K562 (cell line): ENCODE measurements around the gene LRRC61. TPM values are rescaled to one million over a fixed set of nuclear protein-coding genes. Genes with fewer than 3 reads are reported as not detected.
A peak's percentile ranks its signal among the peaks of the same experiment; 100 is the strongest.

Source experiments
- CEBPG ChIP-seq, 3 experiments: fragments of 200-800 bp in 1 of 3; sonication (Bioruptor generic) in 1 of 3; sonication (generic) in 1 of 3; formaldehyde crosslinking in 1 of 3; IDR thresholded peaks in 2 of 3; conservative IDR thresholded peaks in 1 of 3; 2 replicates each; pipeline versions ENCODE4 v1.6.1 to v1.8.0; 2016 to 2022; ENCODE audit warnings: missing compliant biosample characterization in 2 of 3, missing genetic modification characterization in 2 of 3, mild to moderate bottlenecking in 1 of 3, missing genetic modification reagents in 1 of 3
- DNMT1 ChIP-seq: fragments of 450-650 bp; IDR thresholded peaks from 2 replicates; pipeline ENCODE4 v1.6.1; 2016; ENCODE audit warnings: antibody characterized with exemption, mild to moderate bottlenecking
- JUNB ChIP-seq: fragments of 450-650 bp; formaldehyde crosslinking; conservative IDR thresholded peaks from 2 replicates; pipeline ENCODE4 v1.4.0; 2020; ENCODE audit warnings: mild to moderate bottlenecking
- MEIS2 ChIP-seq: fragments of 450-650 bp; IDR thresholded peaks from 2 replicates; pipeline ENCODE4 v1.6.1; 2014; ENCODE audit warnings: mild to moderate bottlenecking; ENCODE audit not compliant: partially characterized antibody
- NR3C1 ChIP-seq: sonication (generic); formaldehyde crosslinking; IDR thresholded peaks from 2 replicates; pipeline ENCODE4 v1.8.1; 2022; ENCODE audit warnings: missing genetic modification reagents
- RBBP5 ChIP-seq: fragments of 200-600 bp; sonication (generic); IDR thresholded peaks from 2 replicates; pipeline ENCODE4 v1.6.1; 2012; ENCODE audit warnings: borderline replicate concordance, mild to moderate bottlenecking, low read length, control low read depth, inconsistent platforms; ENCODE audit not compliant: insufficient read depth, poor library complexity, severe bottlenecking
- SIN3A ChIP-seq, 2 experiments: fragments of 150-350 bp in 1 of 2; IDR thresholded peaks; 2 replicates each; pipeline ENCODE4 v1.6.1; 2011 to 2016; ENCODE audit warnings: borderline replicate concordance in 2 of 2, low read depth in 2 of 2, low read length in 2 of 2, mild to moderate bottlenecking in 2 of 2, moderate library complexity in 2 of 2; ENCODE audit not compliant: control insufficient read depth in 1 of 2
- ZFP1 ChIP-seq: fragments of 450-650 bp; formaldehyde crosslinking; IDR thresholded peaks from 2 replicates; pipeline ENCODE4 v1.4.0; 2020; ENCODE audit warnings: mild to moderate bottlenecking, mixed read lengths
- ZNF583 ChIP-seq: fragments of 250-450 bp; sonication (Bioruptor Pico); IDR thresholded peaks from 2 replicates; pipeline ENCODE4 v1.4.0; 2020
- polyA plus RNA-seq, 8 experiments: library from polyadenylated mRNA; depleted of rRNA in 4 of 8; stranded (reverse) in 5 of 8; unstranded in 3 of 8; fragments of >200 nt; fragmentation: Nextera tagmentation in 2 of 8; fragmentation: Illumina TruSeq in 1 of 8; extraction: Ambion mirVana in 2 of 8; extraction: Trizol in 1 of 8; gene quantifications; 2 replicates each; pipeline versions ENCODE4 v1.2.1 to v1.2.3, GENCODE V29; 2011 to 2014; ENCODE audit warnings: inconsistent platforms in 1 of 8, missing spikeins in 1 of 8
- total RNA-seq, 7 experiments: library from RNA; depleted of rRNA in 6 of 7; stranded (reverse); fragments of >200 nt in 6 of 7; fragmentation: Illumina TruSeq in 2 of 7; extraction: Trizol in 2 of 7; gene quantifications; 2 replicates each; pipeline versions ENCODE4 v1.2.1 to v1.2.3, GENCODE V29; 2011 to 2021; ENCODE audit warnings: low replicate concordance in 1 of 7
- TF ChIP-seq, protein P1 (sequence below): fragments of 250-450 bp; sonication (Bioruptor Pico); IDR thresholded peaks from 2 replicates; pipeline ENCODE4 v1.4.0; 2020
- TF ChIP-seq, protein P2 (sequence below), 3 experiments: fragments of 200-800 bp in 1 of 3; fragments of 250-450 bp in 1 of 3; fragments of 450-650 bp in 1 of 3; sonication (Bioruptor Pico) in 1 of 3; sonication (Bioruptor generic) in 1 of 3; formaldehyde crosslinking in 1 of 3; IDR thresholded peaks; 2 replicates each; pipeline versions ENCODE4 v1.6.1 to v1.8.0; 2016 to 2022; ENCODE audit warnings: mild to moderate bottlenecking in 2 of 3, missing genetic modification characterization in 2 of 3, missing compliant biosample characterization in 1 of 3, moderate library complexity in 1 of 3
- TF ChIP-seq, protein P3 (sequence below): fragments of 150-350 bp; conservative IDR thresholded peaks from 2 replicates; pipeline ENCODE4 v1.6.1; 2014; ENCODE audit warnings: low read length

Gene LRRC61
- total and polyA plus RNA-seq, 9 of the 15 experiments (the other 6 are each of a cell fraction or from before 2014, with no cell fraction given), result 1.3 to 55.2 (median 35.2) TPM

DNA sequence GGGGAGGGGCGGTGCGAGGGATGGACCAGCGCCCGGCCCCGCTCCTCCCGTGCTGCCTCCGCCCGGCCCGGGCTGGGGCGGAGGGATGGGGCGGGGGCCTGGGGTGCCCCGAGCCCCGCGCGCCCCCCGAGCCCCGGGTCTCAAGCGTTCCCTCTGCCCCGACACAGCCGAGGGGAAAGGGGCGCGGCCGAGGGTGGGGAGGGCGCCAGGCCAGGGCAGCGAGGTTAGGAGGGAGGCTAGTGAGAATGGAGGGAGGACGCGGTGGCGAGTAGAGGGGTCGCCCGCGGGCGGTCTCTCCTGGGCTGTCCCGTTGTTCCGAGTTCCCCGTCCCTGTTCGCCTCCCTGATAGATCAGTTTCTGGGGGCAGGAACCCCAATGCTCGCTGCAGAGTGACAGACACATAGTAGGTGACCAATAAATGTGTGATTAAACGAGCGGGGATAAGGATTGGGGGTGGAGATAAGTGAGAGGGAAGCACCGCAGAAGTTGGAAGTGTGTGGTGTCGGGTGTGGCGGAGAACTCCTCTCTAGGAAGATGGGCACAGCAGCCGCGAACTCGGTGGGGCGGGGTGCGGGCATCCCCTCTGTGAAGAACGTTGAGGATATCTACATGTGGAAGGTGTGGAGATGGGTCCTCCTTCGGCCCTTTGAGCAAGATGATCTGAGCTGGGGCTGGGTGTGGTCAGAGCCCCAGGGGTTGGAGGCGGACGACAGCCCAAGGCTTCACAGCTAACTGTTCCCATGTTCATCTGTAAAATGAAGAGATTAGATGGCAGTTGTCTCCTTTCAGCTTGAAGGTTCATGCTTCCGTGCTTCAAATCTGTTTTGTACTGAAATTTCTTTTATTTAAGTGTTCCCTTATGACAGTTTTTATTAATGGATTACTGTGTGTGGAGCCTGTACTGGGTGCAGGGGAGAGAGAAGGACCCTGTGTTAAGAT lies 56.6 kb downstream of the LRRC61 start (continued):
- TF ChIP-seq, protein P1, sequence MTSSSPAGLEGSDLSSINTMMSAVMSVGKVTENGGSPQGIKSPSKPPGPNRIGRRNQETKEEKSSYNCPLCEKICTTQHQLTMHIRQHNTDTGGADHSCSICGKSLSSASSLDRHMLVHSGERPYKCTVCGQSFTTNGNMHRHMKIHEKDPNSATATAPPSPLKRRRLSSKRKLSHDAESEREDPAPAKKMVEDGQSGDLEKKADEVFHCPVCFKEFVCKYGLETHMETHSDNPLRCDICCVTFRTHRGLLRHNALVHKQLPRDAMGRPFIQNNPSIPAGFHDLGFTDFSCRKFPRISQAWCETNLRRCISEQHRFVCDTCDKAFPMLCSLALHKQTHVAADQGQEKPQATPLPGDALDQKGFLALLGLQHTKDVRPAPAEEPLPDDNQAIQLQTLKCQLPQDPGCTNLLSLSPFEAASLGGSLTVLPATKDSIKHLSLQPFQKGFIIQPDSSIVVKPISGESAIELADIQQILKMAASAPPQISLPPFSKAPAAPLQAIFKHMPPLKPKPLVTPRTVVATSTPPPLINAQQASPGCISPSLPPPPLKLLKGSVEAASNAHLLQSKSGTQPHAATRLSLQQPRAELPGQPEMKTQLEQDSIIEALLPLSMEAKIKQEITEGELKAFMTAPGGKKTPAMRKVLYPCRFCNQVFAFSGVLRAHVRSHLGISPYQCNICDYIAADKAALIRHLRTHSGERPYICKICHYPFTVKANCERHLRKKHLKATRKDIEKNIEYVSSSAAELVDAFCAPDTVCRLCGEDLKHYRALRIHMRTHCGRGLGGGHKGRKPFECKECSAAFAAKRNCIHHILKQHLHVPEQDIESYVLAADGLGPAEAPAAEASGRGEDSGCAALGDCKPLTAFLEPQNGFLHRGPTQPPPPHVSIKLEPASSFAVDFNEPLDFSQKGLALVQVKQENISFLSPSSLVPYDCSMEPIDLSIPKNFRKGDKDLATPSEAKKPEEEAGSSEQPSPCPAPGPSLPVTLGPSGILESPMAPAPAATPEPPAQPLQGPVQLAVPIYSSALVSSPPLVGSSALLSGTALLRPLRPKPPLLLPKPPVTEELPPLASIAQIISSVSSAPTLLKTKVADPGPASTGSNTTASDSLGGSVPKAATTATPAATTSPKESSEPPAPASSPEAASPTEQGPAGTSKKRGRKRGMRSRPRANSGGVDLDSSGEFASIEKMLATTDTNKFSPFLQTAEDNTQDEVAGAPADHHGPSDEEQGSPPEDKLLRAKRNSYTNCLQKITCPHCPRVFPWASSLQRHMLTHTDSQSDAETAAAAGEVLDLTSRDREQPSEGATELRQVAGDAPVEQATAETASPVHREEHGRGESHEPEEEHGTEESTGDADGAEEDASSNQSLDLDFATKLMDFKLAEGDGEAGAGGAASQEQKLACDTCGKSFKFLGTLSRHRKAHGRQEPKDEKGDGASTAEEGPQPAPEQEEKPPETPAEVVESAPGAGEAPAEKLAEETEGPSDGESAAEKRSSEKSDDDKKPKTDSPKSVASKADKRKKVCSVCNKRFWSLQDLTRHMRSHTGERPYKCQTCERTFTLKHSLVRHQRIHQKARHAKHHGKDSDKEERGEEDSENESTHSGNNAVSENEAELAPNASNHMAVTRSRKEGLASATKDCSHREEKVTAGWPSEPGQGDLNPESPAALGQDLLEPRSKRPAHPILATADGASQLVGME (CRISPR knock-in tag), result no peak
- TF ChIP-seq NR3C1 (no peak), SIN3A (IDR thresholded peaks at IDR 0.05; ENCODE audit: borderline replicate concordance in 2 of 2, control insufficient read depth in 1 of 2, low read depth in 2 of 2, low read length in 2 of 2) (peak in 1 of 2 experiments; percentile 41; a peak in 1 of 4 replicates), ZFP1 (CRISPR knock-in tag) (no peak), RBBP5 (peak; percentile 64), MEIS2 (no peak), JUNB (CRISPR knock-in tag) (no peak), ZNF583 (no peak), CEBPG (CRISPR knock-in tag; IDR thresholded peaks at IDR 0.05) (no peak), CEBPG (tag; conservative IDR thresholded peaks at IDR 0.05 in 1 of 2, IDR thresholded peaks at IDR 0.05 in 1 of 2) (no peak), DNMT1 (no peak)
- TF ChIP-seq, protein P2, sequence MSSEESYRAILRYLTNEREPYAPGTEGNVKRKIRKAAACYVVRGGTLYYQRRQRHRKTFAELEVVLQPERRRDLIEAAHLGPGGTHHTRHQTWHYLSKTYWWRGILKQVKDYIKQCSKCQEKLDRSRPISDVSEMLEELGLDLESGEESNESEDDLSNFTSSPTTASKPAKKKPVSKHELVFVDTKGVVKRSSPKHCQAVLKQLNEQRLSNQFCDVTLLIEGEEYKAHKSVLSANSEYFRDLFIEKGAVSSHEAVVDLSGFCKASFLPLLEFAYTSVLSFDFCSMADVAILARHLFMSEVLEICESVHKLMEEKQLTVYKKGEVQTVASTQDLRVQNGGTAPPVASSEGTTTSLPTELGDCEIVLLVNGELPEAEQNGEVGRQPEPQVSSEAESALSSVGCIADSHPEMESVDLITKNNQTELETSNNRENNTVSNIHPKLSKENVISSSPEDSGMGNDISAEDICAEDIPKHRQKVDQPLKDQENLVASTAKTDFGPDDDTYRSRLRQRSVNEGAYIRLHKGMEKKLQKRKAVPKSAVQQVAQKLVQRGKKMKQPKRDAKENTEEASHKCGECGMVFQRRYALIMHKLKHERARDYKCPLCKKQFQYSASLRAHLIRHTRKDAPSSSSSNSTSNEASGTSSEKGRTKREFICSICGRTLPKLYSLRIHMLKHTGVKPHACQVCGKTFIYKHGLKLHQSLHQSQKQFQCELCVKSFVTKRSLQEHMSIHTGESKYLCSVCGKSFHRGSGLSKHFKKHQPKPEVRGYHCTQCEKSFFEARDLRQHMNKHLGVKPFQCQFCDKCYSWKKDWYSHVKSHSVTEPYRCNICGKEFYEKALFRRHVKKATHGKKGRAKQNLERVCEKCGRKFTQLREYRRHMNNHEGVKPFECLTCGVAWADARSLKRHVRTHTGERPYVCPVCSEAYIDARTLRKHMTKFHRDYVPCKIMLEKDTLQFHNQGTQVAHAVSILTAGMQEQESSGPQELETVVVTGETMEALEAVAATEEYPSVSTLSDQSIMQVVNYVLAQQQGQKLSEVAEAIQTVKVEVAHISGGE (CRISPR knock-in tag; IDR thresholded peaks at IDR 0.05), result peak in 1 of 3 experiments; percentile 13; a peak in 1 of 6 replicates
- TF ChIP-seq, protein P3, sequence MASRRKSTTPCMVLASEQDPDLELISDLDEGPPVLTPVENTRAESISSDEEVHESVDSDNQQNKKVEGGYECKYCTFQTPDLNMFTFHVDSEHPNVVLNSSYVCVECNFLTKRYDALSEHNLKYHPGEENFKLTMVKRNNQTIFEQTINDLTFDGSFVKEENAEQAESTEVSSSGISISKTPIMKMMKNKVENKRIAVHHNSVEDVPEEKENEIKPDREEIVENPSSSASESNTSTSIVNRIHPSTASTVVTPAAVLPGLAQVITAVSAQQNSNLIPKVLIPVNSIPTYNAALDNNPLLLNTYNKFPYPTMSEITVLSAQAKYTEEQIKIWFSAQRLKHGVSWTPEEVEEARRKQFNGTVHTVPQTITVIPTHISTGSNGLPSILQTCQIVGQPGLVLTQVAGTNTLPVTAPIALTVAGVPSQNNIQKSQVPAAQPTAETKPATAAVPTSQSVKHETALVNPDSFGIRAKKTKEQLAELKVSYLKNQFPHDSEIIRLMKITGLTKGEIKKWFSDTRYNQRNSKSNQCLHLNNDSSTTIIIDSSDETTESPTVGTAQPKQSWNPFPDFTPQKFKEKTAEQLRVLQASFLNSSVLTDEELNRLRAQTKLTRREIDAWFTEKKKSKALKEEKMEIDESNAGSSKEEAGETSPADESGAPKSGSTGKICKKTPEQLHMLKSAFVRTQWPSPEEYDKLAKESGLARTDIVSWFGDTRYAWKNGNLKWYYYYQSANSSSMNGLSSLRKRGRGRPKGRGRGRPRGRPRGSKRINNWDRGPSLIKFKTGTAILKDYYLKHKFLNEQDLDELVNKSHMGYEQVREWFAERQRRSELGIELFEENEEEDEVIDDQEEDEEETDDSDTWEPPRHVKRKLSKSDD, result no peak
